HG03378 (cell line): Measurements from ENCODE around the gene ARHGEF6.

Experiments
- ATAC-seq: cut with Tn5 transposase; IDR thresholded peaks from one replicate; pipeline ENCODE4 v1.9.1; 2021; ENCODE audit warnings: mild to moderate bottlenecking, moderate library complexity; ENCODE audit not compliant: unreplicated experiment

The ARHGEF6 gene

GRCh38 chrX:136652822-136653723, 127.7 kb downstream of the ARHGEF6 start:
- no peak for ATAC-seq

- no peak for ATAC-seq
Observed at GRCh38 chrX:136650811-136651210, 129.9 kb downstream of the ARHGEF6 start.

GRCh38 chrX:136647677-136648360, 132.9 kb downstream of the ARHGEF6 start, which contains the start of gene CD40LG:
Gene CD40LG (plus strand): TSS chrX:136648158. CDS start chrX:136648249, 91 bp downstream.
- no peak for ATAC-seq

GRCh38 chrX:136646602-136647239, 134.0 kb downstream of the ARHGEF6 start:
- no peak for ATAC-seq

DNA sequence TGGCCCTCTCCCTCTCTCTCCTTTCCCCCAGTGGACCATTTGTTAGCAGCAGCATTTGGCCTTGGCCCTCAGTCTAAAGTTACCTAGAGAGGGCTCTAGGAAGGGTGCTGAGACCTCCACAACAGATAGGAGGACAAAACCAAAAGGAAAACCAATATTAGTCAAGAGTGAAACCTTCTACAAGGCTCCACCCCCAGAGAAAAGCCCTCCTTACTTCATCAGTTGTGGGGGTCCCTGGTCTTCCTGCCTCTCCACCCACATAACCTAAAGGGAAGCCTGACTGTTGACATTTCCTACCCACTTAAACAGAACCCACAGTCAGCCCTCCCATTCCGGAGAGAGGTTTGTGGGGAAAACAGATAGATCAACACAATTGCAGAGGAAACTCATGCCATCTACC, 137.5 kb downstream of the ARHGEF6 start:
- ATAC-seq = no peak

- ATAC-seq = no peak
Observed at GRCh38 chrX:136639506-136640176, 141.1 kb downstream of the ARHGEF6 start.

DNA sequence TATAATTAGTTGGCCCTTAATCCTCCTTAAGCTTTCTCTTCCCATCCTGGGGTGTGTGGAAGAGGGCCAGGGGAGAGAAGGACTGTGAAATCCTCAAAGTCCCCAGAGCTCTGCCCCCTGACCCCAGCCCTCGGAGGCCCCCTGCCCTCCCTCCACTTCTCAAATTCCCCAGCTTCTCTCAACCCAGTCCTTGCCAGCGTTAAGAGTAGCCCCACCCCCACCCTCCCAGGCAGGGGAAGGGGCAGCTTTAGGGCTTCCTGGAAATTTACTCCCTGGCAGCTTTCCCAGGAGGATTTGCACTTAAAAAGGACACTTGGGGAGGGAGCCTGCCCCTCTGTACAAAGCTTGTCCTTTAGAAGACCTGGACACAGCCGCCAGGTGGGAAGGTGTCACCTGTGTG, 144.6 kb downstream of the ARHGEF6 start:
- no peak for ATAC-seq

GRCh38 chrX:136635235-136635634, 145.5 kb downstream of the ARHGEF6 start:
- no peak for ATAC-seq

DNA sequence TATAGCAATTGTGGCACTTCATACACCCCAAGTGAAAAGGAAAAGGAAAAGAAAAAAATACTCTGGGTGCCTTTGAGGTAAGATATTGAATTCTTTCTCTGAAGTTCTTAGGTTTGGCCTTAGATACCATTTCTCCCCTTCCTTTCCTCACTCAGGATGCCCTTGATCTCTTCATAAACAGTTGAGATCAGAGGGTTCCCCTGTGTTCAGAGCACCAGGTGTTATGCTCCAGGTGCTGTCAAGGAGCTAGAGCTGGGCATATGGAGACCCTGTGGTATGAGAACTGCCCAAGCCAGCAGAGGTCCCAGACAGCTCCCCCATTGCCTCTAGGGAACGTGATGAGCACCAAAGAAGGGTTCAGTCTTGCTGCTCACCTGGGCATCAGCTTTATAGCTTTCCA, 149.9 kb downstream of the ARHGEF6 start:
- no peak for ATAC-seq

DNA sequence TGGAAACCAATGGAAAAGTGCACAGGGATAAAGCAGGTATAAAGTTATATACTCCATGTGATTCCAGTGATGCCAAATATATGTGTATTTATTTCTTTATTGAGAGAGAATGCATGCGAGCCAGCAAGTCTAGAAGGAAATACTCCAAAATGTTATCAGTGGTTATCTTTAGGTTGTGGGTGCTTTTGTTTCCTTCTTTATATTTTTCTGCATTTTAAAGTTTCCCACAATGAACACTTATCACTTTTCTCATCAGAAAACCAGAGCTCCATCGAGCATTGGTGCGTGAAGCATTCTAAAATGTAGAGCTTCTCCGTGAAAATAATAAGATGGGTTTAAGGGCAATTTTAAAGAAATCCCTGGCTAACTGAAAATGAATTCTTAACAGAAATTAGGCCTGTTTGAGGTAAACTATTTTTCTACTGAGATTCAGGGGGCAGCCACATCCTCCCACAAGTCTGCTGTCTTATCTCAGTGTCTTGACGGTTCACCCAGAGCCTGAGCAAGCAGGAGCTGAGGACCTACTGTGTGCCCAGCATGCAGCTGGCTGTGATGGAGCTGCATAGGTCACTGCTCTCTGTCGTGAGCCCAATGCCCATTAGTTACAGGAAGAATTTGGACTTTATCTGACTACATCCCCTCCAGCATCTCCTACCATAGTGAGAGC, 151.5 kb downstream of the ARHGEF6 start:
- no peak for ATAC-seq

- ATAC-seq = no peak
Observed at GRCh38 chrX:136627409-136627808, 153.3 kb downstream of the ARHGEF6 start.

DNA sequence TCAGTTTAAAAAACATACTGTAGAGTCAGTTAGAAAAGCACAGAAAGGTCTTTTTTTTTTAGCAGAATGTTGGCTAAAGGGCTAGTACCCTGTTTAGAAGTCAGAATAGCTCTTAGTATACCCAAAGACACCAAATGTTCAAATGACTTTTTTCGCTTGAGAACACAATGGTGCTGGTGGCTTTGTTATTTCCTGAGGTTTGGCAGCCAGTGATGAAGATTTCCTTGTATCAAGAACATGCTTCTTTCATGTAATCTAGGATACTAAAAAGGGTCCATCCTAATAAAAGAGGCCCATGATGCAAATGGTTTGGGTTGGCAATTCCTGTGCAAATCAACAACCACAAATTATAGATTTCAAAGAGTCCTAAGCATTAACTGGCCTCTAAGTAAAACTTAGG, 153.8 kb downstream of the ARHGEF6 start:
- ATAC-seq = no peak

DNA sequence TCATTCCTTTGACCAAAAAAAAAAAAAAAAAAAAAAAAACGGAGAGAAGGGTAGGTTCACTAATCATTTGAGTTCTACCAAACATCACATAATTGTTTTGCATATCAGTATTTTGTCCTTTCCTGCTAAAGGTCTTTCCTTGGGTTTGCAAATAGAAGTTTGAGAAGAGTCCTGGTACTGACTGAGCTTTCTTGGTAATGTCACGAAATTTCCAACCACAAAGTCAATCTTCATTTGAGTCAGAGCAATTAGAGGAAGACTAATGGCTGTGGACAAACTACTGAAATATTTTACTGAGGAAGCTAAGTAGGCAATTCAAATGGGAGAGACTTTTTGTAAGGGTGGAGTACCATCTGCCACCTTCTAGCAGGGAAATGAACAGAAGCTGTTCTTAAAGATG, 154.5 kb downstream of the ARHGEF6 start:
- peak; percentile 68 for ATAC-seq

GRCh38 chrX:136625246-136625645, 155.5 kb downstream of the ARHGEF6 start:
- ATAC-seq = no peak

DNA sequence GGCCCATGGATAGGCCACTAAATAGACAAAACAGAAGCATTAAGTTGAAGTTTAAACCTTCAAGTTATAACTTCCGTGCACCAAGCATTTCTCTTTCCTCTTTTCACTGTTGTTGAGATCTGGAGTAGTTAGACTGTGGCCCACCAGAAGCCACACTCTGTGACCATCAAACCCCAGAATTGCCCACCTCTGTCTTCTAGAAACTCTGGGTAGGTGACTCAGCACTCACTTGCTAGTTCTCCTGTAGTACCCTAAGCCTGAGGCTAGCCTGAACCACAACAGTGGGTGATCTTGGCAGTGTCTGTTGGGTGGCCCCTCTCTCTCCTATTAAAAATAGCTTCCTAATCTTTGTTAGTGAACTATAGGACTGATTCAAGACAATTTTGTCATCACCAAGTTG, 157.3 kb downstream of the ARHGEF6 start:
- no peak for ATAC-seq

DNA sequence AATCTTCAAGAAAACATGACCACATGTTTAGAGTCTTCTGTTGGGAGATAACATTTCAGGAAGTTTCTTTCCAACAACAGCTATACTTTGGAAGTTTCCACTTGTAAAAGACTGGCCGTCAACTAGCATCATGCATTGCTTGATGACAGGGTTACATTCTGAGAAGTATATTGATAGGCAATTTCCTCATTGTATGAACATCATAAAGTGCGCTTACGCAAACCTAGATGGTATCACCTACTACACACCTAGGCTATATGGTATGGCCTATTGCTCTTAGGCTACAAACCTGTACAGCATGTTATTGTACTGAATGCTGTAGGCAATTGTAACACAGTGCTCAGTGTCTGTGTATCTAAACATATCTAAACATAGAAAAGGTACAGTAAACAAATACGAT, 158.2 kb downstream of the ARHGEF6 start:
- no peak for ATAC-seq

GRCh38 chrX:136620780-136621179, 160.0 kb downstream of the ARHGEF6 start:
- ATAC-seq = no peak

DNA sequence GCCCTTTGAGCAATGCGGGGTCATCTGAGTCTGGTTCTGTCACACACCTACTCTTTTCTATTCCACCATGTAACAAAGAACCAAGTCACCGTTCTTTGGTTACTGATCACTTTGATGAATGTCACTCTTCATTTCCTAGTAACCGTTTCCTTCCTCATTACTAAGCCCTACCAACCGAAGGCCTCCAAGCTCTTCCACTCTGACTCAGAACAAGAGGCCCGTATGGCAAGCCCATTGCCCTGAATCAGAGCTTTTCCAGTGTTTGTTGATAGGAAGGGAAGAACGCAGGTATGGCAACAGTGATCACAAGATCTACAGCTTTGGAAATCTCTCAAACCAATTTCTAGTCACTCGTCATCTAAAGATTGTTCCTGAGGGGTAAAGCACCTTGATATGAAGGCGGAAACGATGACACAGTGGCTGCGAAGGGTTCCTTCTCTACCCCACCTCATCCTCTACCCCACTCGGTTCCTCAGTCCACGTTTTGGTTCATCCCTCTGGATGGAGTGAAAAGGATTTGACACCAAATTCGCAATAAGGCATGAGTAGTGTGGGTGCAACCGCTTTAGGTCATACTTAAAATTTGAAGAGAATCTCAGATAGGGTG, 160.7 kb downstream of the ARHGEF6 start:
- no peak for ATAC-seq

DNA sequence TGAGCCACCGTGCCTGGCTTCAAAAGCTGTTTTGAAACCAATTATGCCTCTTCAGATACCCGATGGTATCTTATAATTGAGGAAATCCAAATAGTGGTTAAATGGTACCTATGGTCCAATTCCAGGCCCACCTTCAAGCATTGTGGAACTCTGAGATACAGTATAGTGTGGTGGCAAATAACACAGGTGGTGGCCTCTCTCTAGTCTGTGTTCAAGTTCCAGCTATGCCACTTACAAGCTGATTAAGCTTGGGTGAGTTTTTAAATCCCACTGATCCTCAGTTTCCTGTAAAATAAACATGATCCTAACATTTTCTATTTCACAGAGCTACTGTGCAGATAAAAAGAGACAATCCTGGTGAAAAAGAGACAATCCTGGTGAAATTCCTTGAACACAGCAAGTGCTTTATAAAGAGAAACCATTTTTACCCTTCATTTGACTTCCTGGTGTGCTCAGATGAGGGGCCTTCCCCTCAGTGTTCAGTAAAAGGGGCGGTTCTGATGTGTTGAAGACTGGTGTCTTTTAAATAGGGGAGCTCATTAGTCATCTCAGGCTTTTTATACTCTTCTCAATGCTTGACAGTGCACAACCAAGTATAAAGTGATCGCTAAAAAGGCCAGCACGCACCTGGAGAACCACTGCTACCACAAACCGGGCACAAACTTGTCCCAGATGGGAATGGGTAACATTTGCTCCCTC, 163.6 kb downstream of the ARHGEF6 start:
- peak; percentile 91 for ATAC-seq
